ENCODE results near the gene PASK.
A peak's percentile ranks its signal among the peaks of the same experiment; 100 is the strongest.
"Not testable (repeated sequence)": the region's sequence is repeated elsewhere in the genome, so short reads cannot be mapped to it uniquely, and the experiment has no call there.

PASK gene

GRCh38 chr2:241148891-241149674 is at the start of gene PASK:
Gene PASK (minus strand): TSS chr2:241149472. CDS start chr2:241143032, 6,440 bp downstream.
- peak; percentile 99 for DNase-seq

DNA sequence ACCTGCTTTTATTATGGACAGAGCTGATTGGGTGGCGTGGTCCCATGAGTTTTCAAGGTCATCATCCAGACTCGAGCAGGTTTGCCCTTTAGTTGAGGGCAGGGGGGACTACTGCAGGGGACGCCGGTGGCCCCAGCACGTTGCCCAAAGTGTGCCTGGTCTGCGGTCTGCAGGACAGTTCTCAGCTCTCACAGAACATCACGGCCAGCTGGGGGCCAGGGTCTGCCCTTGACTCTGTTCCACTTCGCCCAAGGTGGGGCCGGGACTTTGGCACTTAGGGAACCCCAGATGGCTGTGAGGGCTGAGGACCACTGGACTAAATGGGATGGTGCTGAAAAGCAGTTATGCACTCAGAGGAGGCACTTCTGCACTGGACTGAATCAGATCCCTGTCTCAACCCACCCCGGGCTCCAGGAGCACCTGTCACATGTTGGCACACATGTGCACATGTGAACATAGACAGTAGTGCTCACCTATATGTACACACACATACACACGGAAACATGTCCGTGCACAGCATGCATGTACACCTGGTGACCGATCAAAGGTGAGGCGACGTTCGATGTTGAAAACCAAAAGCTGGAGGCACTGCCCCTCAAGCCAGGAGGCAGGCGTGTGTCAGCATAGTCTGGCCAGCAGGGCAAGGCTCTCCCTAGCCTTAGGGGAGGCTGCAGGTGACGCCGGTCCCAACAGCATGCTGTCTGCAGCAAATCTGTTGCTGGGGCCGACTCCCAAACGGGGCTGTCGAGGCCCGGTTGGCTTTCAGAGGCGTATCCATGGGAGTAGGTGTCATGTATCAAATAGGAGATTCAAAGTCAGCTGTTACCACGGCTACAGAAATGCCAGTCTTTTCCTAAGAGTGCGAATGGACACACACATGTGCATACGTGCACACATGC is 49.4 kb upstream of the PASK start:
- DNase-seq, result no peak

- no peak for DNase-seq
These were observed 48.7 kb upstream of the PASK start for GRCh38 chr2:241197947-241198346.

GRCh38 chr2:241197246-241197645 is 48.0 kb upstream of the PASK start:
- not testable (repeated sequence) for DNase-seq

DNA sequence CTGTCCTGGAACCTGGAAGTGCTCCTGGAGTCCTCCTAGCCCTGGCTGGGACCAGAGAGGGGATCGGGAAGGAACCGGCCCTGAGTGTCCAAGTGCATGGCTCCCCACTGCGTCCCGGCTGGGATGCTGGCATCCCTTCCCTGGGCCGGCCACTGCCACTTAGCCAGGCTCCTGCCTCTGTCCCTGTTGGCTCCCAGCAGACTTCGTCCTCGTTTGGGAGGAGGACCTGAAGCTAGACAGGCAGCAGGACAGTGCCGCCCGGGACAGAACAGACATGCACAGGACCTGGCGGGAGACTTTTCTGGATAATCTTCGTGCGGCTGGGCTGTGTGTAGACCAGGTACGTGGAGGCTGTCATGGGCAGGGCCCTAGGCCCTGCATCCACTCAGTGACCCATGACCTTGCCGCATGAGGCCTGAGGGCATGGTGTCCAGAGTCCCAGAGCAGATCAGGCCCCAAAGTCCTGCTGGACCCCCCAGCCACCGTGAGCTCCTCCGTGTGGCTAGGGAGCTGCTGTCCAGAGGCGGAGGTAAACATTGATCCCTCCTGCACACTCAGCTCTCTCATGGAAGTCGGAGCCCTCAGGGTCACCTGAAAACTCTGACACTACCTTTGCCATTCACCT is 46.3 kb upstream of the PASK start:
- no peak for DNase-seq

DNA sequence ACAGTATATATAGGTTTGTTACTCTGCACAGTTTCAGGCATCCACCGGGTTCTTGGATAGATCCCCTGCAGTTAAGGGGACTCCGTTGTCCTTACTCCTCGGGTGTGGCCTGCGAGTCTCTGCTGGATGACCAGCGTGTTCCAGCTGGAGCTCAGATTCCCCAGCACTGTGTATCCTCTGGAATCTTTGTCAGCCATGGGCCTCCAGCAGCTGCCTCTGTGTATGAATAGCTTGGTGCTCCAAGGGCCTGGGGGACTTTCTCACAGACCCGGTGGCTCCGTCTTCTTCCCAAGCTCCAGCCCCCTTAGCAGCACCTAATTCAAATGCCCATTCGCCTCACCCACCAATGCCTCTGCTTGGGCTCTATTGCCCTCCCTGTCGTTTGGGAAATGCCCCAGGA is 45.5 kb upstream of the PASK start:
- DNase-seq, result no peak

DNA sequence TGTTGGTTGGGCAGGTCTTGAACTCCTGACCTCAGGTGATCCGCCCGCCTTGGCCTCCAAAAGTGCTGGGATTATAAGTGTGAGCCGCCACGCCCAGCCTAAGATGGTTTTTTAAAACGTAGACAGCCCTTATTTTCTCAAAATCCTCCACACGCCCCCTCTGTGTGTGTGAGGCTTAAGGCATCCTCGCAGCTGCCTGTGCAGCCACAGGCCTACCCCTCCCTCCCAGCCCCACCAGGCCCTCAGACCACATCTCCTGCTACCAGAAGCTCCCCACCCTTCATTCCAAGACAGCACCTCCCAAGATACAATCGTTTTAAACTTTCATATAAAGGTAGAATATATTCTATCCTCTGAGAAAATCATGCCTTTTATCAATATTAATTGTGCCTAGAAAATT is 44.0 kb upstream of the PASK start:
- peak; percentile 79 for DNase-seq

DNA sequence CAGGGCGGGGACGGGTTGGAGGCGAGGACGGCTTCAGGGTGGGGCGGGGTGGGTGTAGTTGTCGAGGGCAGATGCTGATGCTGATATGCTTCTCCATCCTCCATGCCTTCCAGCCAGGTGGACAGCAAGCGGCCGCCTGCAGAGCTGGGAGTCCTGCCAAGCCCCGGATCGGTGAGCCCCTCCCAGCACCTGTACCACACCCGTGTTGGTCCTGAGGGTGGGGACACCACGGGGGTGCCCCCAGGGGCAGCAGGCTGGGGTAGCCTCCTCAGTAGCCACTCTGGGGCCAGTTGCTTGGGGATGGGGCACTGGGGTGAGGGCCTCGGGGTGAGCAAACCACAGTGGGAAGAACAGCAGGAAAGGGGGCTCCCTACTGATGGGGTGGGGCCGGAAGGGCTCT is 41.8 kb upstream of the PASK start:
- peak; percentile 58 for DNase-seq

DNA sequence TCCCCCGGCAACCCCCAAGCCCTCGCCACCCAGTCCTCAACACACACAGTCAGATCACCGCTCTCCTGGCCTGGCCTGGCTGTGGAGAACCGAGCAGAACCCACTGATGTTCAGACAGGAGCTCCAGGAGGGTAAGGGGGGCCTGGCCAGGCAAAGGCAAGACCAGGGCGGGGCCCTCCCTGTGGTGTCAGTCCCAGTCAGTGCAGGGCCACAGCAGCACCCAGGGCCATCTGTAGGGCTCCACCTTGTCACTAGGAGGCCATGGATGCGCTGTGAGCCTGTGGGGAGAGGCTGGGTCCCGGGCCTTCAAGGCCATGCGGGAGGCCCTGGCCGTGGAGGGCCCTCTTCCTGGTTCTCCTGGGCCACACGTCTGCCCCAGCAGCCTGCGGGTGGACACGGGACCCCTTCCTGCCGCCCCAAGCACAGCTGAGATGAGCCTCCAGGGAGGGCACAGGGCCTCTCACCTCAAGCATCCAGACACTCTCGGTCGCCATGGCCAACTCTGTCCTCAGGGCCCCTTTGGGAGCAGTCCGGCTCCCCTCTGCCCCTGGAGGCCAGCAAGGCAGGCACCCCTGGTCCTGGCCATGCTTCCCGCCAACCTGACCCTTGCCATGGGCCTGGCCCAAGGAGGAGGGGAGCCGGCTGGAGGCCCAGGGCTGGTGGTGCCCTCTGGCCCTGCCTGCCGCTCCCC is 41.2 kb upstream of the PASK start:
- DNase-seq, result peak; percentile 52

- no peak for DNase-seq
These were observed 40.6 kb upstream of the PASK start for GRCh38 chr2:241189856-241190201.

DNA sequence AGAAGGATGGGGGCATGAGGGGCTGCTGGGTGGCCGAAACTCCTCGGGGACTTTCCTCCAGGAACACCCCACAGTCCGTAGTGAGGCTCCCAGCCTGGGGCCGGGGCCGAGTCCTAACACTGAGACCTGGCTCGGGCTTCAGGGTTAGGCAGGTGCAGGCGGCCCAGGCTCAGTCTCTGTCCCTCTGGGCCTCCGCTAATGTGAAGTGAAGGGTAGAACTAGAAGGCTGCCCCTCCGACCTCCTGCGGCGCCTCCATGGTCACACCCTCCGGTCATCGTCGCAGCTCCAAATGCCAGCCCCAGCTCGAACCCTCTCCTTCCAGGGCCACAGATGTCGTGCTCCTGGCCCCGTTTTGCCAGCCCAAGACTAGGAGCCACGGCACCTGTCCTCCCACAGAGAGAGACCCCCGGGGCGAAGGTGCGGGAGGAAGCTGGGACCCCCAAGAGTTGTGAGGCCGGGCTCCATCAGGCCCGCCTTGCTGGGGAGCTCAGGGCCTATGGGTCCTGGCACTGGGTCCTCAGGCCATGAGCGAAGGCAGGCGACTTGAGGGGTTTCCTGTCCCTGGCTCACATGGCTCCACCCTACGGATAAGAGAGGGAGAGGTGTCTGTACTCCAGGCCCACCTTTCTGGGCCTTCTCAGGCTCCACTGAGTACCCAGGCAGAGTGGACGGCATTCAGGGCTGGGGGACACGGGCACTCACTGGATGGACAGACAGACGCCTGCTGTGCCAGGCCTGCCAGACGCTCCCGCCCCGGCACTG is 40.0 kb upstream of the PASK start:
- DNase-seq, result no peak

GRCh38 chr2:241188361-241189092 is 39.3 kb upstream of the PASK start, which contains the start of gene ANO7:
Gene ANO7 (plus strand): TSS chr2:241188677. CDS start chr2:241190064, 1,387 bp downstream.
- DNase-seq, result no peak

- no peak for DNase-seq
These were observed 38.6 kb upstream of the PASK start for GRCh38 chr2:241187918-241188234.

- no peak for DNase-seq
These were observed 38.0 kb upstream of the PASK start for GRCh38 chr2:241187101-241187917.

- no peak for DNase-seq
These were observed 36.7 kb upstream of the PASK start for GRCh38 chr2:241185961-241186360.

GRCh38 chr2:241184901-241185300 is 35.6 kb upstream of the PASK start:
- no peak for DNase-seq

GRCh38 chr2:241183221-241183620 is 33.9 kb upstream of the PASK start:
- DNase-seq, result no peak

DNA sequence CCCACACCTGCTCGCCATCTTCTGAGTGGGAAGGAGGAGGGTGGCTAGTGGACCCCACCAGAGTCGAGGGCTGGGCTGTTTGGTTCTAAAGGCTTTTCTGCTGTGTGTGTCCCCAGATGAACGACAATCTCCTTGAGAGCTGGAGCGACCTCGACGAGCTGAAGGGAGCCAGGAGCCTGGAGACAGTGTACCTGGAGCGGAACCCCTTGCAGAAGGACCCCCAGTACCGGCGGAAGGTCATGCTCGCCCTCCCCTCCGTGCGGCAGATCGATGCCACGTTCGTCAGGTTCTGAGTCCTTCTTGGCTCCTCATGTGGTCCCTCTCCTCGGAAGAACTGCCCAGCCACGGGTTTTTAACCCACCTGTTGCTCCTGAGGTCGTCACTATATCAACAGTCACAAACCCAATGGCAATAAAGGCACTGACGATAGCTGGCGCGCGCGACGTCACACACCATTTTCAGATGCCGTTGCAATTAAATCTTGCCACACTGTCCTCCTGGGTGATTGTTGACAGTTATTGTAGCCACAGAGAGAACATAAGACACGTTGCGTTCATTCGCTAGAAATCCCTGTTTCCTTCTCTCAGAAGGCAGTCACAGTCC is 33.4 kb upstream of the PASK start:
- DNase-seq, result no peak

DNA sequence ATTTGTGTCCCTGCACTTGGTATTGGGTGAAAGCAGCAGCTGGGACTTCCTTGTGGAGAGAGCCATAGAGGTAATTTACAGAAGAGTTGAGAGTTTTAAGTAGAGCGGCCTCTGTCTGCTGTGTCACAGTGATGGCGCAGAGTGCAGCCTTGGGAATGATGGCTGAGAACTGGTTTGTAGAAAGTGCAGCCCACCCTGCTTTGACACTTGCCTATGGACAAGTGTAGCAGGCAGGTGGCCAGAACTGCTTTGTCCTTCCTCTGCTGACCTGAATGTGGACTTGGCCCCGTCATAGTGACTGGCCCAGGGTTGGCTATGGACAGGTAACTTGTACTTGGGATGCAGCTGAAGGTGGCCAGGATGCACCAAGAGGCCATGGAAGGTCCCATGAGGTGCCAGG is 32.9 kb upstream of the PASK start:
- no peak for DNase-seq

- DNase-seq, result no peak
These were observed 31.2 kb upstream of the PASK start for GRCh38 chr2:241180495-241180894.
